Measurements from ENCODE around the gene CEACAM18.

DNA sequence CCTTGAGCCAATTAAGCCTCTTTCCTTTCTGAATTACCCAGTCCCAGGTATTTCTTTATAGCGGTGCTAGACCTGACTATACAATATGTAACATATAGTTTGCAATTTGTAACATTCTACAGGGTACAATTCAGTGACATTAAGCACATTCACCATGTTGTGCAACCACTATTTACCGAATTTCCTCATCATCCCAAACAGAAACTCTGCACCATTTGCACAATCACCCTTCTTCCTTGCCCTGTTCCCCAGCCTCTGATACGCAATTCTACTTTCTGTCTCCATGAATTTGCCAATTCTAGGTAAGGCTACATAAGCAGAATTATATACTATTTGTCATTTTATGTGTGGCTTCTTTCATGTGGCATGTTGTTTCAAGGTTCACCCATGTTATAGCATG, 47.2 kb upstream of the CEACAM18 start:
- TF ChIP-seq, protein P1, sequence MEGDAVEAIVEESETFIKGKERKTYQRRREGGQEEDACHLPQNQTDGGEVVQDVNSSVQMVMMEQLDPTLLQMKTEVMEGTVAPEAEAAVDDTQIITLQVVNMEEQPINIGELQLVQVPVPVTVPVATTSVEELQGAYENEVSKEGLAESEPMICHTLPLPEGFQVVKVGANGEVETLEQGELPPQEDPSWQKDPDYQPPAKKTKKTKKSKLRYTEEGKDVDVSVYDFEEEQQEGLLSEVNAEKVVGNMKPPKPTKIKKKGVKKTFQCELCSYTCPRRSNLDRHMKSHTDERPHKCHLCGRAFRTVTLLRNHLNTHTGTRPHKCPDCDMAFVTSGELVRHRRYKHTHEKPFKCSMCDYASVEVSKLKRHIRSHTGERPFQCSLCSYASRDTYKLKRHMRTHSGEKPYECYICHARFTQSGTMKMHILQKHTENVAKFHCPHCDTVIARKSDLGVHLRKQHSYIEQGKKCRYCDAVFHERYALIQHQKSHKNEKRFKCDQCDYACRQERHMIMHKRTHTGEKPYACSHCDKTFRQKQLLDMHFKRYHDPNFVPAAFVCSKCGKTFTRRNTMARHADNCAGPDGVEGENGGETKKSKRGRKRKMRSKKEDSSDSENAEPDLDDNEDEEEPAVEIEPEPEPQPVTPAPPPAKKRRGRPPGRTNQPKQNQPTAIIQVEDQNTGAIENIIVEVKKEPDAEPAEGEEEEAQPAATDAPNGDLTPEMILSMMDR (IDR thresholded peaks at IDR 0.05): no peak
- TF ChIP-seq POLR2A (IDR thresholded peaks at IDR 0.05): no peak

Data from body of pancreas (tissue), 4 donors.